Stimulated activated naive B cell treated with anti-CD40 and anti-IgM and Interleukin-4, amounts not matched to agents 10 μg/mL and 1 μg/mL and 100 μg/mL, for 72 hours (primary cell): ENCODE data around the gene TMEM19.
A peak's percentile ranks its signal among the peaks of the same experiment; 100 is the strongest.
"Not testable (repeated sequence)": the region's sequence is repeated elsewhere in the genome, so short reads cannot be mapped to it uniquely, and the experiment has no call there.

Experiments
- ATAC-seq, 2 donors: fragments of 150-1000 bp; cut with Tn5 transposase; replicated peaks; 2 replicates each; pipeline ENCODE4 v1.10.0; 2021; ENCODE audit warnings: moderate library complexity in 1 of 2
- DNase-seq: peaks from one replicate; pipeline ENCODE4 v3.0.0; 2021
- H3K27ac Mint-ChIP-seq: one replicate; pipeline ENCODE4 v1.8.0; 2022; ENCODE audit warnings: mild to moderate bottlenecking, mixed read lengths
- H3K27me3 Mint-ChIP-seq, 2 donors: one replicate each; pipeline ENCODE4 v1.8.0; 2022; ENCODE audit warnings: mixed read lengths in 2 of 2
- H3K36me3 Mint-ChIP-seq, 2 donors: one replicate each; pipeline ENCODE4 v1.8.0; 2022; ENCODE audit warnings: mixed read lengths in 2 of 2, mild to moderate bottlenecking in 1 of 2
- H3K4me1 Mint-ChIP-seq, 2 donors: one replicate each; pipeline ENCODE4 v1.8.0; 2022; ENCODE audit warnings: mixed read lengths in 2 of 2, mild to moderate bottlenecking in 1 of 2
- H3K4me3 Mint-ChIP-seq, 2 donors: one replicate each; pipeline ENCODE4 v1.8.0; 2022; ENCODE audit warnings: mild to moderate bottlenecking in 2 of 2, mixed read lengths in 2 of 2, moderate library complexity in 1 of 2
- H3K9me3 Mint-ChIP-seq, 2 donors: one replicate each; pipeline ENCODE4 v1.8.0; 2022; ENCODE audit warnings: mixed read lengths in 2 of 2, mild to moderate bottlenecking in 1 of 2

Gene TMEM19

DNA sequence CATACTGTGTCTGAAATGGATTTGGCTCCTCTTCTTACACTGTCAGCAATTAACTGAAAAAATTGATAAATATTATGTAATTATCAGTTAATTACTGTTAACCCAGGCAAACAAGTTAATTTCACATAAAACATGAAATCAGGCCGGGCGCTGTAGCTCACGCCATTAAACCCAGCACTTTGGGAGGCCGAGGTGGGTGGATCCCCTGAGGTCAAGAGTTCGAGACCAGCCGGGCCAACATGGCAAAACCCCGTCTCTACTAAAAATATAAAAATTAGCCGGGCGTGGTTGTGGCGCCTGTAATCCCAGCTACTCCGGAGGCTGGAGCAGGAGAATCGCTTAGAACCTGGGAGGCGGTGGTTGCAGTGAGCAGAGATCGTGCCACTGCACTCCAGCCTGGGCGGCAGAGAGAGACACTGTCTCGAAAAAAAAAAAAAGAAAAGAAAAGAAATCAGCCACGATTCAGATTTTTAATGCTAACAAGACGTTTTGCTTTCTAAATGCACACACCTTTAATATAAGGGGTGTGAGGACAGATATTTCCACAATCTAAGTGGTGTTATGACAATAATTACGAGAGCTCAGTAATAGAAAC lies 473 bp upstream of the TMEM19 start:
- Mint-ChIP-seq H3K27ac (peak overlapping the region; percentile 95), H3K4me3 (peak overlapping the region; percentile 87 to 96), H3K9me3 (no peaks in the 10 kb centered on the region), H3K4me1 (peaks cover 14 to 19% of the 10 kb centered on the region in 2 donors), H3K27me3 (no peaks in the 10 kb centered on the region), H3K36me3 (peaks cover 3 to 8% of the 10 kb centered on the region in 2 donors)
- DNase-seq (no peak), ATAC-seq (no peak)

DNA sequence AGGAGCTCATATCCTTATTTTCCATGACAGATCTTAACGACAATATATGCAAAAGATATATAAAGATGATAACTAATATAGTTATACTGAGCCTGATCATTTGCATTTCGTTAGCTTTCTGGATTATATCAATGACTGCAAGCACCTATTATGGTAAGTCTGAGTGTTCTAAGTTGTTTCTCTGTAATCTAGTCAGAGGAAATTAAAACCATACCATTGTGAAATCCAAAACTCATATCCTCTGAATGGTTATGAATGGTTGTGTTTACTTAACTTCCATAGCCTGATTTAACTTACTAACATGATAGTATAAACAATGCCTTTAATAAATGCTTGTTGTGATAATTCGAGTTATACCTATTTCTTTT lies 760 bp downstream of the TMEM19 start:
- Mint-ChIP-seq H3K36me3 (peaks cover 7 to 8% of the 10 kb centered on the region in 2 donors), H3K9me3 (no peaks in the 10 kb centered on the region), H3K4me1 (peaks cover 14 to 25% of the 10 kb centered on the region in 2 donors), H3K4me3 (peak overlapping the region; percentile 87 to 96), H3K27ac (peak overlapping the region; percentile 95), H3K27me3 (no peaks in the 10 kb centered on the region)
- ATAC-seq (no peak), DNase-seq (no peak)

DNA sequence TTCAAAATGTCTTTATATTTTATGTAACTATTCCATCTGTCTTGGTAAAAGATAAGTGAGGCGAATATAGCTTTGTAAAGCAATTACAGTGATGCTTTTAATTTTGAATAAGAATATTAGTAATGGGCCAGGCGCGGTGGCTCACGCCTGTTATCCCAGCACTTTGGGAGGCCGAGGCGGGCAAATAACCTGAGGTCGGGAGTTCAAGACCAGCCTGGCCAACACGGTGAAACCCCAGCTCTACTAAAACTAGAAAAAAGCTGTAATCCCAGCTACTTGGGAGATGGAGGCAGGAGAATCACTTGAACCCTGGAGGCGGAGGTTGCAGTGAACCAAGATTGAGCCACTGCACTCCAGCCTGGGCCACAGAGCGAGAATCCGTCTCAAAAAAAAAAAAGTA lies 1.3 kb downstream of the TMEM19 start:
- H3K36me3 Mint-ChIP-seq, H3K9me3 Mint-ChIP-seq, DNase-seq, ATAC-seq, H3K27me3 Mint-ChIP-seq: not testable (repeated sequence)
- Mint-ChIP-seq H3K4me1 (peaks cover 16 to 30% of the 10 kb centered on the region in 2 donors), H3K27ac (peak overlapping the region; percentile 71), H3K4me3 (peak overlapping the region; percentile 84 to 87)

DNA sequence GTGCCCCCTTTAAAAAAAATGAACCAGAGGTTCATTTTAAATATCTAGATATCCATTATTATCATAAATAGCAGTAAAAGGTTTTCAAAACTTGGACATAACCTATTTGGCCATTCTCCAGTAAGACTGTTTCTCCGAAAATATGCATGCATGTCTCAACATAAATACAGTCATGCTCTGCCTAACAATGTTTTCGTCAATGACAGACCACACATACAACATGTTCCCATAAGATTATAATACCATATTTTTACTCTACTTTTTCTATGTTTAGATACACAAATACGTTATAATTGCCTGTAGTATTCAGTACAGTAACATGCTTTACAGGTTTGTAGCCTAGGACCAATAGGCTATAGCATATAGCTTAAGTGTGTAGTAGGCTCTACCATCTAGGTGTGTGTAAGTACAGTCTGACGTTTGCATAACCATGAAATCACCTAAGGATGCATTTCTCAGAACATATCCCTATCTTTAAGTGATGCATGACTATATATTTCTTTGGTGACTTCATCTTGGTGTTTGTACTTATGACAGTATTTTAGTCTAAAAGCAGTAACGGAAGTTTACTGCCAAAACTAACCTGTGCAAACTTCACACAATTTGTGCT lies 3.2 kb downstream of the TMEM19 start:
- Mint-ChIP-seq H3K36me3 (peaks cover 11 to 14% of the 10 kb centered on the region in 2 donors), H3K27ac (peak overlapping the region; percentile 22), H3K4me1 (peaks cover 23 to 42% of the 10 kb centered on the region in 2 donors), H3K27me3 (no peaks in the 10 kb centered on the region), H3K9me3 (no peaks in the 10 kb centered on the region), H3K4me3 (peak overlapping the region; percentile 11 to 44)
- DNase-seq (no peak), ATAC-seq (no peak)

DNA sequence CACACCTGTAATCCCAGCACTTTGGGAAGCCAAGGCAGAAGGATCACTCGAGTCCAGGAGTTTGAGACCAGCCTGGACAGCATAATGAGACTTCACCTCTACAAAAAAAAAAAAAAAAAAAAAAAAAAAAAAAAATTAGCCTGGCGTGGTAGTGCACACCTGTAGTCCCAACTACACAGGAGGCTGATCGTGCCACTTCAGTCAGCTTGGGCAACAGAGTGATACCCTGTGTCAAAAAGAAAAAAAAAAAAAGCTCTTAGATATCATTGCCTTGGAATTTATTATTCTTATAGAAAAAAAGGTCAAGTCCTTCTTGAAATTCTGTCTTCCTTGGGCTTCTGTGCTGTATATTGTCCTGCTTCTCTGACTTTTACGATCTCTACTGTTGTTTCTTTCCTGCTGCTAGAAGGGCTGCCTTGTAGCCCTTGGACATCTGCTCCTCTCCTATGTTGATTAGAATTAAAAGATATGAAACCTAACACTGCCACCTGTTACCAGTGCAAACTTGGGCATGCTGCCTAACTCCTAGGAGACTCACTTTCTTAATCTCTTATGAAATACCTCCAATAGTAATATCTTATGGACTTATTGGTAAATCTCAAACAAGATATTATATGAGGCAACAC lies 5.7 kb downstream of the TMEM19 start:
- Mint-ChIP-seq H3K9me3 (no peaks in the 10 kb centered on the region), H3K27ac (peak overlapping the region; percentile 53), H3K4me3 (peak overlapping the region in 1 of 2 donors; percentile 44), H3K36me3 (peaks cover 10 to 18% of the 10 kb centered on the region in 2 donors), H3K4me1 (peaks cover 32 to 53% of the 10 kb centered on the region in 2 donors), H3K27me3 (no peaks in the 10 kb centered on the region)
- DNase-seq (no peak), ATAC-seq (no peak)

DNA sequence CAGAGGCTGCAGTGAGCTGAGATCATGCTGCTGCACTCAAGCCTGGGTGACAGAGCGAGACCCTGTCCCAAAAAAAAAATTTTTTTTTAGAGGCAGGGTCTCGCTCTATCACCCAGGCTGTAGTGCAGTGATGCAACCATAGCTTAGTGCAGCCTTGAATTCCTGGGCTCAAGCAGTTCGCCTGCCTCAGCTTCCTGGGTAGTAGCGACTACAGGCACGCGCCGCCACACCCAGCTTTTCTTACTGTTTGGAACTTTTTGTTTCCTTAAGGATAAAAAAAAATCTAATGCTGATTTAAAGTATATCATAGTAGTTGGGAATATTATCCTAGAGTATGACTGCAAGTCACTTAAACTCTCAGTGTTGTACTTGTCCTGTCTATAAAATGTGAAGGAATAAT lies 7.2 kb downstream of the TMEM19 start:
- H3K27ac Mint-ChIP-seq, result no peak overlapping the region
- H3K36me3 Mint-ChIP-seq, result peaks cover 14 to 22% of the 10 kb centered on the region in 2 donors
- H3K4me1 Mint-ChIP-seq, result peaks cover 29 to 51% of the 10 kb centered on the region in 2 donors
- ATAC-seq, result no peak
- no peak overlapping the region for H3K4me3 Mint-ChIP-seq
- H3K27me3 Mint-ChIP-seq, result no peaks in the 10 kb centered on the region
- DNase-seq, result no peak
- H3K9me3 Mint-ChIP-seq, result peaks cover 0 to 1% of the 10 kb centered on the region in 2 donors

DNA sequence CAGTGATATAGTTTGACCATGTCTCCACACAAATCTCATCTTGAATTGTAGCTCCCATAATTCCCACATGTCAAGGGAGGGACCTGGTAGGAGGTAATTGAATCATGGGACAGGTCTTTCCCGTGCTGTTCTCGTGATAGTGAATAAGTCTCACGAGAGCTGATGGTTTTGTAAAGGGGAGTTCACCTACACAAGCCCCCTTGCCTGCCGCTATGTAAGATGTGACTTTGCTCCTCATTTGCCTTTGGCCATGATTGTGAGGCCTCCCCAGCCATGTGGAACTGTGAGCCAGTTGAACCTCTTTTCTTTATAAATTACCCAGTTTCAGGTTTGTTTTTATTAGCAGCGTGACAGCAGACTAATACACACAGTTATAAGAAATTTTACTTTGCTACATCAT lies 7.8 kb downstream of the TMEM19 start:
- Mint-ChIP-seq H3K4me1 (peaks cover 31 to 54% of the 10 kb centered on the region in 2 donors), H3K36me3 (peaks cover 15 to 25% of the 10 kb centered on the region in 2 donors), H3K27ac (peak overlapping the region; percentile 92), H3K4me3 (peak overlapping the region; percentile 20 to 68)
- not testable (repeated sequence) for DNase-seq, H3K9me3 Mint-ChIP-seq, H3K27me3 Mint-ChIP-seq
- ATAC-seq, result peak; percentile 19 to 20

DNA sequence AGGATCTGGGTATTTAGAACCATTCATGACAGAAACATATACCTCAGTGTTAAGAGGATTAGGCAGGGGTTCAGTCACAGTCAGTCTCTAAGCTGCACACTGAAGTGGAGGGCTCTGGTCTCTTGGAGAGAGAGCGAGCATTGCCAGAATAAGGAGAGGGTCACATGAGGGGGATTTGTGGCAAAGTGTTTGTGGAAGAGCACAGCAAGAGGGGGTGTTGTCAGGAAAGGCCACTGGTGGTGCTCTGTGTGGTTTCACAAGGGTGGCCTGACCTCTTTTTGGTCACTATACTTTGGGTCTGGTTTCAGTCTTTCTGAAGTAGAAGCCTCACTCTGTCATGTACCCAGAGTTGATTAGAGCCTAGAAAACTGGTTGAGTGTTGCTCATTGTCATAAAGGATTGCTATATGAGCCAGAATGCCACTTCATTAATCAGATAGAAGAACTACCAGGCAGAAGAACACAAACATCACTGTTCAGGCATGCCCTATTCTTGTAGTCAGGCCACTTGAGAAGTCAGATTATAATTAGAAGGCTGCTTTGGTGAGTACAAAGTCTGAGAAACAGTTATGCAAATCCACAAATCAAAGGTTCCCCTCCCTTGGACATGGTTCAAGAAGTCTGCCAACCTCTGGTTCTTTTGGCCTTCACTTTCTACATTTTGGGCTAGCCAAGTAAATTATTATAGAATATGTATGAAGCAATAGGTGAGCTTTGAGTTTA lies 8.4 kb downstream of the TMEM19 start:
- H3K4me1 Mint-ChIP-seq, result peaks cover 33 to 57% of the 10 kb centered on the region in 2 donors
- peak; percentile 21 for DNase-seq
- H3K27me3 Mint-ChIP-seq, result no peaks in the 10 kb centered on the region
- H3K36me3 Mint-ChIP-seq, result peaks cover 18 to 28% of the 10 kb centered on the region in 2 donors
- H3K9me3 Mint-ChIP-seq, result peaks cover 0 to 1% of the 10 kb centered on the region in 2 donors
- peak; percentile 78 to 81 for ATAC-seq
- peak overlapping the region; percentile 92 for H3K27ac Mint-ChIP-seq
- H3K4me3 Mint-ChIP-seq, result peak overlapping the region; percentile 62 to 68

DNA sequence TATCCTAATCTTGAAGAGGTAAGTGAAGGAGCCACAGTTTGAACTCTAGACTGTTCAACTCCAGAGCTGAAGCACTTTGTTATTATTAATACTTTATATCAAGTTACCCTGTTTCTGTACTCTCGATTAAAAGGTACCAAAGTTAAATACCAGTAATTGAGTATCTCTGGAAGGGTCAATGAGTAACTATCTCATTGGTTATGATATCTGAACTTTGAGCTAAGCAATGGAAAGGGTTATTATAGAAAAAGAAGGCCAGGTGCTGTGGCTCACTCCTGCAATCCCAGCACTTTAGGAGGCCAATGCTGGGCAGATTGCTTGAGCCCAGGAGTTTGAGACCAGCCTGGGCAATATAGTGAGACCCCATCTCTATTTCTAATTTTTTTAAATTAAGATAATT lies 9.9 kb downstream of the TMEM19 start:
- Mint-ChIP-seq H3K27ac (no peak overlapping the region), H3K4me3 (no peak overlapping the region), H3K36me3 (peaks cover 18 to 29% of the 10 kb centered on the region in 2 donors), H3K9me3 (peaks cover 0 to 1% of the 10 kb centered on the region in 2 donors), H3K27me3 (no peaks in the 10 kb centered on the region), H3K4me1 (peaks cover 33 to 53% of the 10 kb centered on the region in 2 donors)
- no peak for ATAC-seq
- DNase-seq, result no peak

DNA sequence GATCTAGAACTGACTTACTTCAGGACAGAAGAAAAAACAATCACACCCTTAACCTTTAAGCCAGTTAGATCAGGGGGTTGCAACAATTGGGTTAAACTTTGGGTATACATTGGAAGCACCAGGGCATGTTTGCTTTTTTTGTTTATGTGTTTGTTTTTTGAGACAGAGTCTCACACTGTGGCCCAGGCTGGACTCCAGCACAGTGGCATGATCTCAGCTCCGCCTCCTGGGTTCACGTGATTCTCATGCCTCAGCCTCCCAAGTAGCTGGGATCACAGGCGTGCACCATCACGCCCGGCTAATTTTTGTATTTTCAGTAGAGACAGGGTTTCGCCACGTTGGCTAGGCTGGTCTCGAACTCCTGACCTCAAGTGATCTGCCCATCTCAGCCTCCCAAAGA lies 16.3 kb downstream of the TMEM19 start:
- not testable (repeated sequence) for ATAC-seq, DNase-seq, H3K27me3 Mint-ChIP-seq, H3K9me3 Mint-ChIP-seq, H3K27ac Mint-ChIP-seq, H3K4me3 Mint-ChIP-seq
- Mint-ChIP-seq H3K36me3 (peaks cover 23 to 31% of the 10 kb centered on the region in 2 donors), H3K4me1 (peaks cover 14 to 23% of the 10 kb centered on the region in 2 donors)

DNA sequence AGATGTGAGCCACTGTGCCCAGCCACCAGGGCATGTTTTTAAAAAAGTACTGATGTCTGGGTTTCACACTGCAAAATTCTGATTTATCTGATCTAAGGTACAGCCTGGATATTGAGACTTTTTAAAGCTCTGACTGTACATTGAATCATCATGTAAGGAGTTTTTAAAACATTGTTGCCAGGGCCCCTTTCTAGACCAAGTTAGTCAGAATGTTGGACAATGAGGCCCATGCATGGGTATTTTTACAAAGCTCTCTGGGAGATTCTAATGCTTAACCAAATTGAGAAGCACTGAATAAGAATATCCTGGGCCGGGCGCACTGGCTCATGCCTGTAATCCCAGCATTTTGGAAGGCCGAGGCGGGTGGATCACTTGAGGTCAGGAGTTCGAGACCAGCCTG lies 16.7 kb downstream of the TMEM19 start:
- peaks cover 0 to 1% of the 10 kb centered on the region in 2 donors for H3K9me3 Mint-ChIP-seq
- no peak overlapping the region for H3K4me3 Mint-ChIP-seq
- H3K4me1 Mint-ChIP-seq, result peaks cover 15 to 27% of the 10 kb centered on the region in 2 donors
- no peak overlapping the region for H3K27ac Mint-ChIP-seq
- no peak for ATAC-seq
- no peak for DNase-seq
- H3K27me3 Mint-ChIP-seq, result no peaks in the 10 kb centered on the region
- H3K36me3 Mint-ChIP-seq, result peaks cover 24 to 34% of the 10 kb centered on the region in 2 donors

DNA sequence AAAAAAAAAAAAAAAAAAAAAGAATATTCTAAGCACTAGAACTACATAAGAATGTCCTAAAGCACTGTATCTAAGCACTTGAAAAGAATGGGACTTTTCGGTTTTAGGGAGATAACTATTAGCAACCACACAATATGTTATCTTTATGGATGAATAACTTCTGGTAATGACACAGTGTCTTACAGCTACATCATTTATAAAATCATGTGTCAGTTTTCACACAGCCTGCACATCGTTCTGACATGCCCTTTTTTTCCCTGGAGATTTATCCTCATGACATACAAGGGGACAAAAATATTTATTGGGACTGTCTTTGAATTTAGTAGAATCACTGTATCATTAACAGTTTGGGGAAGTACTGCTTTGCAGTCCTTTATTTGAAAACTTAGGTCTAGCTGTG lies 17.3 kb downstream of the TMEM19 start:
- H3K27ac Mint-ChIP-seq, result no peak overlapping the region
- peaks cover 25 to 36% of the 10 kb centered on the region in 2 donors for H3K36me3 Mint-ChIP-seq
- H3K27me3 Mint-ChIP-seq, result no peaks in the 10 kb centered on the region
- ATAC-seq, result no peak
- H3K9me3 Mint-ChIP-seq, result no peaks in the 10 kb centered on the region
- DNase-seq, result no peak
- no peak overlapping the region for H3K4me3 Mint-ChIP-seq
- H3K4me1 Mint-ChIP-seq, result peaks cover 19 to 28% of the 10 kb centered on the region in 2 donors

DNA sequence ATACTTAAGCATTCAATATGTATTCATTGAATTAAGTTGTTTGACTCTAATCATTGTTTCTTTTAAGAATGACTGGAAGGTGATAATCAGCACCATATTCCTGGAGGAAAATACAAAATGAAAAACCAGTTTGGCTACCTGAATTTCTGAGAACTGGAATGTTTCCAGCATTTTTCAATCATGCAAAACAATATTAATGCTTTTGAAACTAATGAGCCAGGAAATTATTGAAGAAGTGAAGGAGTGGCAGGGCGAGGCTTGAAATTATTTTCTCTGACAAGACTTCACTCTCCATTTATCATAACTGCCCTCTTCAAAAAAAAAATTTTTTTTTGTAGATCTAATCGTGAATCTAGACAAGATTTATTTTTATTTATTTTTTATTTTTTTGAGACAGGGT lies 19.0 kb downstream of the TMEM19 start:
- no peaks in the 10 kb centered on the region for H3K27me3 Mint-ChIP-seq
- H3K27ac Mint-ChIP-seq, result no peak overlapping the region
- H3K9me3 Mint-ChIP-seq, result no peaks in the 10 kb centered on the region
- H3K4me1 Mint-ChIP-seq, result peaks cover 13 to 27% of the 10 kb centered on the region in 2 donors
- H3K4me3 Mint-ChIP-seq, result no peak overlapping the region
- DNase-seq (no peak), ATAC-seq (no peak)
- peaks cover 19 to 37% of the 10 kb centered on the region in 2 donors for H3K36me3 Mint-ChIP-seq

DNA sequence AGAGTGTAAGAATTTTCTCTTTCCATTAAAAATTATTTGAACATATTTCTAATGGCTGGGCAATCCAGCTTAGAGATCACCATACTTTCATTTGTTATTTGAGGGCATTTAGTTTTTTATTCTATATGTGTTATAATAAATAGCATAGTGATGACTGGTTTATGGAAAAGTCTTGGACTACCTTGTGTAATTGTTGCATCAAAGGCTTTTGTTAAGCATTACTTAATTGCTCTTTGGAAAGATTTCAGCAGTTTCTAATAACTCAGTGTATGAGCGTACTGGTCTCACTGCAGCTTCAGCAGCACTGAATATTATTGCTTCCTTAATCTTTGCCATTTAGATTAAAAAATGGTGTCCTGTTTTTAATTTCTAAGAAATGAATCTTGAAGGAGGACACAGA lies 22.8 kb downstream of the TMEM19 start:
- H3K27me3 Mint-ChIP-seq, result no peaks in the 10 kb centered on the region
- DNase-seq (no peak), ATAC-seq (no peak)
- no peak overlapping the region for H3K27ac Mint-ChIP-seq
- peaks cover 10 to 24% of the 10 kb centered on the region in 2 donors for H3K4me1 Mint-ChIP-seq
- peaks cover 8 to 36% of the 10 kb centered on the region in 2 donors for H3K36me3 Mint-ChIP-seq
- H3K4me3 Mint-ChIP-seq, result no peak overlapping the region
- H3K9me3 Mint-ChIP-seq, result peaks cover 8 to 13% of the 10 kb centered on the region in 2 donors
